ENCODE results near the gene PRKCE.

PRKCE gene

GRCh38 chr2:46095830-46096229 is 444.4 kb downstream of the PRKCE start:
- no peak for DNase-seq (ENCODE audit: low read depth in 2 of 2, low spot score in 1 of 2)

DNA sequence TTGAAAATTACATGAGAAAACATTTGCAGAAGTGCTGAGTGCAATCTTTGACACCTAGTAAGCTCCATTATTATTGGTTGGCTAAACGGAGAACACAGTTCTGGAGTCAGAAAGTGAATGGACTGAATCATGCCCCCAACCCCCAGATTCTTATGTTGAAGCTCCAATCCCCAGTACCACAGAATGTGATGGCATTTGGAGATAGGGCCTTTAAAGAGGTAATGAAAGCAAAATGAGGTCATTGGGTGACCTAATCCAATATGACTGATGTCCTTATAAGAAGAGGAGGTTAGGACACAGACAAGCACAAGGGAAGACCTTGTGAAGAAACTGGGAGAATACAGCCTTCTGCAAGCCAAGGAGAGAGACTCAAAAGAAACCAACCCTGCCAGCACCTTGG is 444.8 kb downstream of the PRKCE start:
- no peak for DNase-seq (ENCODE audit: low read depth in 2 of 2, low spot score in 1 of 2)

DNA sequence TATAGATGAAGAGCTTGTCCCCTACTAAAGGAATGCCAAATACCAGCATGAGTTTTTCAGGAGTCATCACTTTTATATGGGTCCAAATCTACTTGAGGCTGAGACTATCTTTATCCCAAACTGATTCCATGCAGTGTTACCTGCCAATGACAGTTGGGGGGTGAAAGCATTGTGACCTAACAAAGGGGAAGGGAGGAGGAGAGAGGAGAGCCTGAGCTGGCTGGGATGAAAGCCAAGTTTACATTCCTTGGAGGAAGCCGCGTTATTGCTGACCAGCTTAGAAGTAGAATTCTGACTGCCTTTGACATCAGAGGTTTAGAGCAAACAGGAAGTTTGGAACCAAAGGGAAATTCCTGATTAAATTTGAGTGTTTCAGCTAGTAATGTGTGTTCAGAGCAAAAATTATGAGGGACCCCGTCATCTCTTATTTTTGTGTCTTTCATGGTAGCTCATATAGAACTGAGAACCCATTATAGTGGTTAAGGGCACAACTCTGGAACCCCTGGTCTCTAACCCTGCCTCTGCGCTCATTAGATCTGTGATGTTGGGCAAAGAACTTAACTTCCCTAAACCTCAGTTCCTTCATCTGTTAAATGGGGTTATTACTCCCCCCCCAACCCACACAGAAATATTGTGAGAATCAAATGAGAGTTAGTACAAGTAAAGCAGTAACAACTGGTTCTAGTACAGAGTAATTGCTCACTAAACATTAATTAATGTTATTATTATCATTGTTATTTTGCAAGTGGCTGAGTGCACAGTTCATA is 446.4 kb downstream of the PRKCE start:
- no peak for DNase-seq (ENCODE audit: low read depth in 2 of 2, low spot score in 1 of 2)

DNA sequence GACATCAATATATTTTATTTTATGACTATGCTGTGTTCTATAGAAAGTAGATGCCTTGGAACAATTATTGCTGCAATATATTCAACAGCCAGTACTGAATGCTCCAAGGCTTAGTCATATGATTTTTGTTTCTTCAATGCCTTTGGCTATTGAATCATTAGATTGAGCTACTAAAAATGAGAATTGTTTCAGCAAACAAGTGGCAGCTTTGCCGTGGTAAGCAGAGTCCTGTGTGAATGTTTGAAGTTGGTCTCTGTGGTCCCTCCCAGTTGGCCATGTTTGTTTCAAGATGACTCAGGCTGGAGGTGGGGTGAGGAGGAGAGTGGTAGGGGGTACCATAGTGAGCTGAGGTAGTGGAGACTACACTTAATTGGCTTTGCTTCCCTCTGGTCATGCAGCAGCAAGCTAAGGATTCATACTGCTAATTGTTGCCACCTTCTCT is 447.2 kb downstream of the PRKCE start:
- no peak for DNase-seq (ENCODE audit: low read depth in 2 of 2, low spot score in 1 of 2)

DNA sequence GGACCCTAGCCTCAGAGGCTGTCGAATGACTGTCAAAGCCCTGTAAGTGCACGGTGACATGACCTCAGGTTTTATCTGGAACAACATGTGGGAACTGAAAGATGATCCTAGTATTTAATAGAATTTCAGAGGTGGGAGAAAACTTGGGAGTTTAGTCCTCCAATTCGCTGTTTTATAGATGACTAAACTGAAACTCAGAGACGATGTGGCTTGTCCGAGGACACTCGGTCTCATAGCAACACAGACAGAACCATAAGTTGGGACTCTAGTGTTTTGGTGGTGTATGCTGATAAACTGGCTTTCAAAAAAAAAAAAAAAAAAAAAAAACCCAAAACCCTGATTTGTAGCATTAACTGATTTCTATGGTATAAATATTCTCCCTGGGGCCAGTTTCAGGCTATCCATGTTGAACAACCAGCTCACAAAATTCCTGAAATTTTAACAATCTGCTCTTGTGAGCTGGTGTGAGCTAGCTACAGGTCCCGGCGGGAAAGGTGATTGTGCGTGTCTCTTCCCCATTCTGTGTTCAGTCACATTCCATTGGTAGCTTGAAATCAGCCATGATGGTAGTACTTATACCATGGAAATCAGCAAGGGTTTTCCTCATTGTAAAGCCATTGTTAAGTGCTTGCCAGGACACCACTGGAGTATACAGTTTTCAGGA is 450.2 kb downstream of the PRKCE start:
- no peak for DNase-seq (ENCODE audit: low read depth in 2 of 2, low spot score in 1 of 2)

- DNase-seq (ENCODE audit: low read depth in 2 of 2, low spot score in 1 of 2), result no peak
Measured at GRCh38 chr2:46106690-46107089, 455.2 kb downstream of the PRKCE start.

DNA sequence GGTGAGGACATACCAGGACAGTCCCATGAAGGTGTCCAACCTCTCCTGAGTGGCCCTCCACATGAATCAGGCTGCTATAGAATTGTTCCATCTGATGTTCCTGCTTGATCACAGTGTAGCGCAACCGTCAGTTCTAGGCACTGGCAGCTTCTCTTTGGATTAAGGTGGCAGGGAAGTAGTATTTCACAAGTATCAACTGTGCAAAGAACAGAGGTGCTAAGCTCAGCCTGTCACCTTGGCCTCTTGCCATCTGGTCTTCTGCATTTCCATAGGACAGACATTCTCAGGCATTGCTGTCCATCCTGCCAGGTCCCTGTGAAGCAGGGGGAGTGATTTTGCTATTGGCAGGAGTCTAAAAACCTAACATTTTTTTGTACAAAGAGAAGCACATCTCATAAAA is 463.5 kb downstream of the PRKCE start:
- DNase-seq (ENCODE audit: low read depth in 2 of 2, low spot score in 1 of 2), result no peak

DNA sequence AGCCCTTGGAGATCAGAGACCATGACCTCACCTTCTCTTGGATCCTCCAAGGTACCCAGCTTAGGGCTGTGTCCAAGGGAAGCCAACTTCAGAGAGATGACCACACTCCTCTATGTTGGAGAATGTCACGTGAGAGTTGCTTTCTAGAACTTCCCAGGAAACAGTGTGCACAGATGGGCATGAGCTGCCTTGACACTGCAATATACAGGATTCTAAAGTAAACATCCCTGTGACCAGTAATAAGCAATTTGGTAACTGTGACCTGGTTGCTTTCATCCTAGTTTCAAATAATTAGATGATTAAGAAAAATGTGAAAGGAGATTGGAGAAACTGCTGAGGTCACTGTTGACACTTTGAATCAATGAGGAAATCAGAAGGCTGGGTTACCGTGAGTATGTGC is 464.7 kb downstream of the PRKCE start:
- DNase-seq (ENCODE audit: low read depth in 2 of 2, low spot score in 1 of 2), result no peak

- no peak for DNase-seq (ENCODE audit: low read depth in 2 of 2, low spot score in 1 of 2)
Measured at GRCh38 chr2:46116553-46116991, 465.1 kb downstream of the PRKCE start.

DNA sequence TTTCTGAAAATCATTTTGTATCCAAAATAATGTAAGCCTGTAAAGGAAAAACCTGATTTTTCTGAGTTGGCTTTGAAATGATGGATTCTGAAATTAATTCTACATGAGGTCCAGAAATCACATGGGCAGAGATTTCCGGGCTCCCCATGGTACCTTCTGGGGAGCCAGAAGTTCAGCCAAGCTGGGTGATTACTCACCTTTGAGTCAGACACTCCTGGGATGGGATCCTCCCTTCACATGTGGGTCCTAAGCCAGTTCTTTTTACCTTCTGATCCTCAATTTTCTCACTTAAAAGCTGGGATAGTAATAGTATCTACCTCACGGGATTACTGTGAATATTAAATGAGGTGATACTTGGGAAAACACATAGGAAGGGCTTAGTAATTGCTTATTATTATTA is 465.9 kb downstream of the PRKCE start:
- no peak for DNase-seq (ENCODE audit: low read depth in 2 of 2, low spot score in 1 of 2)

GRCh38 chr2:46117994-46118393 is 466.5 kb downstream of the PRKCE start:
- DNase-seq (ENCODE audit: low read depth in 2 of 2, low spot score in 1 of 2), result no peak

DNA sequence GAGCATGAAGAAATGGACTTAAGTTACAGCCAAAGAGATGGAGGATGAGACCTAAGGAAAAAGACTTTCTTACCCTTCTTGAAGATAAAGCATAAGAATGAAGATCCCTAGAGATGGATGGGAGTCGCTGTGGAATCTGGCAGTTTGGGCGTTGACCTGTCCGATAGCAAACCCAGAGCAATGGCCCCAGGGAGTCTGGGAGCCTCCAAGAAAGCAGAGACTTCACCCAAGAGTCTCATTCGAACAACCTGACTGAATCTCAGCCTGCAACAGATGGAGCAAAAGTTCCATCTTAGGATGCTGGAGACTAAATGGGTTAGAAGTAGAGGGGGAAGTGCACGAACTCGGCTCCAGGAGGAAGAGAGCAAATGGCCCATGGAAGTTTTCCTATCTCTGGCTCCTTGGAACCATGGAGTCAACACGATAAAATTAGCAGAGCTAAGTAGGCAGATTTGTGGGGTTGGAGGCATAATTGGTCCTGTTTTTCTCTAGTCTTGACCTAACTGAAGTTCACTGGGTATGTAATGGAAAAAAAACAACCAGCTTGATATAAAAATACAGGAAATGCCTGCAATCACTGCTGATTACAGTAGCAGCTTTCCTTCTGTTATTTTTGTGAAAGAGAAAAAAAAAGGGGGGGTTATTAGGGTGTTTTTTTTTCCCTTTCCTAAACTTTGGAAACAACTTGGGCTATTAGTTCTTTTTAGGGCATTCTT is 467.3 kb downstream of the PRKCE start:
- DNase-seq (ENCODE audit: low read depth in 2 of 2, low spot score in 1 of 2), result no peak

DNA sequence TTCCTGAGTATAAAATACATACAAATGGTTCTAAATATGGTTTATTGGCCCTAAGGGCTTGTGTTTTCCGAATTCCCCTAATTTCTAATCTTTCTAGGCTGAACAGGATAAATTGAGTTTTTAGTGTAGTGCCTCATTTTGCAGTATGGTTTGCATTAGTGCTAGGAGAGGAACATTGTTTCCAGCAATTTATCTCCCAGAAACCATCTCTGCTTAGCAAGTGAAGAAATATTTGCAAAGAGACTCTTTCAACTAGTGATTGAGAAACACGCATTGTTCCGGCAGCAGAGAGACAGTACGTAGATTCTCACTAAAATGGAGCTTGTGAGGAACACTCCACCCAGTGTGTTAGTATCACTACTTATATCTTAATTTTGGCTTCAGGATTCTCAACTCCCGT is 468.0 kb downstream of the PRKCE start:
- DNase-seq (ENCODE audit: low read depth in 2 of 2, low spot score in 1 of 2), result no peak

- no peak for DNase-seq (ENCODE audit: low read depth in 2 of 2, low spot score in 1 of 2)
Measured at GRCh38 chr2:46120792-46121555, 469.5 kb downstream of the PRKCE start.

DNA sequence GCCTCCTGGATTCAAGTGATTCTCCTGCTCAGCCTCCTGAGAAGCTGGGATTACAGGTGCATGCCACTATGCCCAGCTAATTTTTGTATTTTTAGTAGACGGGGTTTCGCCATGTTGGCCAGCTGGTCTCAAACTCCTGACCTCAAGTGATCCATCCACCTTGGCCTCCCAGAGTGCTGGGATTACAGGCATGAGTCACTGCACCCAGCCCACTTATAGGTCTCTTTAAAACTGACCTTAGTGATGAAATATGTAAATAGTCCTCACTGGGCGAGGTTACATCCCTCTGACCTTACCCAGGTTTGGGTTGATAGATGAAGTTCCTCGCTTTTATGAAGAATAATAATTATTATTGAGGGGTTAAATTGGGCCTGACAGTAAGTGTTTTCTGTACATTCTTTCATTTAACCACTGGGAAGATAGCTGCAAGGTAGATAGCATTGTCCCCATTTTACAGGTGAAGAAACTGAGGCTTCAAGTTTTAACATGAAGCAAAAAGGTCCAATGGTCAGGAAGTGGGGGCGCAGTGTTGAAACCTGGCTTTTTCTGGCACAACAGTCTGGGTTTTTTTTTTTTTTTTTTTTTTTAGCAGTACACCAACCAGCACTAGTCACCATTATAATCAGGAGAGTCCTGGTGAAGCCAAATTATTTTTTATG is 471.0 kb downstream of the PRKCE start:
- DNase-seq (ENCODE audit: low read depth in 2 of 2, low spot score in 1 of 2), result no peak

GRCh38 chr2:46123013-46123412 is 471.5 kb downstream of the PRKCE start:
- no peak for DNase-seq (ENCODE audit: low read depth in 2 of 2, low spot score in 1 of 2)

DNA sequence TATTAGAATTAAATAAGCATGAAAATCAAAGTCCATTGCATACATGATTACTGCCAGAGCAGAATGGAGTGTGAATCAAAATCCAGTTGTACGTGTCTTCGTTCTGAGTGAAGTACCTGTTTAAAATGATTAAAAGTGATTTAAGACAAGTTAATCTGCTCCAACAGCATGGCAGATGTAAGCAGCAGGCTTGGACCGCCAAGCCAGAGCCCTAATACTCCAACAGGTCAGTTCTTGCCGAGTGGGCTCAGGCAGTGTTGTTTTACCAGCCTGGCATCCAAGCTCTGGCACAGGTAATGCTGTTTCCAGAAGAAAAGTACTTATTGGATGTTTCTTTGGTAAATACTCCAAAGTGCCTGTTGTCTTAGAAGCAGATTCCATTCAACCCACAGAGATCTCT is 474.3 kb downstream of the PRKCE start:
- no peak for DNase-seq (ENCODE audit: low read depth in 2 of 2, low spot score in 1 of 2)

GRCh38 chr2:46126571-46126970 is 475.1 kb downstream of the PRKCE start:
- no peak for DNase-seq (ENCODE audit: low read depth in 2 of 2, low spot score in 1 of 2)

- DNase-seq (ENCODE audit: low read depth in 2 of 2, low spot score in 1 of 2), result no peak
Measured at GRCh38 chr2:46127176-46127575, 475.7 kb downstream of the PRKCE start.

GRCh38 chr2:46130511-46130910 is 479.0 kb downstream of the PRKCE start:
- DNase-seq (ENCODE audit: low read depth in 2 of 2, low spot score in 1 of 2), result no peak

DNA sequence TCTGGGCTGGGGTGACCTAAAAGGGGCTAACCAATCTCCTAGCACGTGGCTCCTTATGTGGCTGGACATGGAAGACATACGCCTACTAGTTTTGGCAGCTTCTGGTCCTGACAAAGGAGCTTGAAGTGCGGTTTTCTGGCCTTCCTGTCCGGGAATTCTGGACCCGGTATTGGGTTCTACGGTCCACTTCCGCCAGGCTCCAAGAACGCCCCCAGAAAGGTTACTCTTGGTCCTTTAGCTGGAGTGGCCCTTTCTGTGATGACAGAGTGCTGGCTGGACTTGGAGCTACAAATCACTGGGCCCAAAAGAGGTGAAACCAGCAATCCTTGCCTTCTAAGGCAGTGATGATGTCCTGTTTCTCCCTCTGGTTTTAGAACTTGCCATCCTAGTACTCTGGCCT is 481.5 kb downstream of the PRKCE start:
- DNase-seq (ENCODE audit: low read depth in 2 of 2, low spot score in 1 of 2), result no peak

Measured in stimulated activated CD8-positive, alpha-beta memory T cell treated with anti-CD3 and anti-CD28 coated beads, Interleukin-4, amount 100 ng/mL, for 4 hours (primary cell).